Breast epithelium (tissue), 3 donors: ENCODE results near the gene DR1.

Source experiments
- CTCF ChIP-seq, 3 donors: fragments of 450-650 bp; IDR thresholded peaks; one replicate each; pipeline ENCODE4 v1.5.1; 2016 to 2017; ENCODE audit warnings: antibody characterized with exemption in 3 of 3, mild to moderate bottlenecking in 3 of 3, moderate library complexity in 3 of 3
- POLR2A ChIP-seq: fragments of 450-650 bp; IDR thresholded peaks from one replicate; pipeline ENCODE4 v1.6.1; 2016; ENCODE audit warnings: antibody characterized with exemption, mild to moderate bottlenecking, moderate library complexity
- POLR2AphosphoS5 ChIP-seq, 3 donors: sonication (generic); formaldehyde crosslinking; IDR thresholded peaks; one replicate each; pipeline ENCODE4 v1.6.1; 2017; ENCODE audit warnings: antibody characterized with exemption in 3 of 3

GRCh38 chr1:93301131-93301530 lies 44.6 kb upstream of the DR1 start:
- TF ChIP-seq CTCF (IDR thresholded peaks at IDR 0.05) (no peak), POLR2A (no peak), POLR2AphosphoS5 (IDR thresholded peaks at IDR 0.05) (no peak)
